HG02885 (cell line): Measurements from ENCODE around the gene ZNF521.

Experiments used
- ATAC-seq: cut with Tn5 transposase; IDR thresholded peaks from one replicate; pipeline ENCODE4 v1.9.1; 2021; ENCODE audit warnings: mild to moderate bottlenecking; ENCODE audit not compliant: unreplicated experiment, poor library complexity

ZNF521 gene

DNA sequence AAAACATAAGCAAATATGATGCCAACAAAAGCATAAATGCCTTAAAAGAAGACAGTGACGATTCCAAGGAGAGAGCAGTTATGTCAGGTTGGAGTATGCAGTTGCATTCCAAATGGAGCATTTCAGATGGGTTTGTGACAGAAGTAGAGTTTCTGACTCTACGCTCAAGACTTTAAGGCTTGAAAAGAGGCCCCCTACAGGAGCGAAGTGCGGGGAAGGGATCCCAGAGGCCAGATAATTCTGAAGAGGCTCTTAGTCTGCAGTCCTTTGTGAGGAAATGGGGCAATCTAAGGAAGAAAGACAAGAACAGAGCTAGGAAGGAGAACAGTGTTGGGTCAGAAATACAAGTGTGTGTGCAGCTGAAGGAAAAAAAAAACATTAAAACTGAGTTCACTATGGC, 95.5 kb downstream of the ZNF521 start:
- no peak for ATAC-seq

DNA sequence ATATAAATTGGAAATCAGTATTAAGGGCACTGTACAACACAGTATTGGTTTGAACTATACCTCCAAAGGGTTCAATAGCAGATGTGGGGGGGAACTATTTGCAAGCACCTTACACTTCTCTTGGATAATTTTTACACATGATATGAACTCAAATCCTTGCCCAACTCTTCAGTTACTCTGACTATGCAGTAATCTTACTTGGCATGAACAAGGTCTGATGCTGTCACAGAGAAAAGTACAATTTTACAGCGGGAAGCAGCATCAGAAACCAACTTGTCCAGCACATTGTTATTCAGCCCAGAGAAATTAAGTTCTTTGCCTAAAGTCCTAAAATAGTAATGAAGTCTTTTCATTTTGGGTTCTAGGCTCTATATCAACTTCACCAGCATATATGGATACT, 98.2 kb downstream of the ZNF521 start:
- ATAC-seq, result no peak

DNA sequence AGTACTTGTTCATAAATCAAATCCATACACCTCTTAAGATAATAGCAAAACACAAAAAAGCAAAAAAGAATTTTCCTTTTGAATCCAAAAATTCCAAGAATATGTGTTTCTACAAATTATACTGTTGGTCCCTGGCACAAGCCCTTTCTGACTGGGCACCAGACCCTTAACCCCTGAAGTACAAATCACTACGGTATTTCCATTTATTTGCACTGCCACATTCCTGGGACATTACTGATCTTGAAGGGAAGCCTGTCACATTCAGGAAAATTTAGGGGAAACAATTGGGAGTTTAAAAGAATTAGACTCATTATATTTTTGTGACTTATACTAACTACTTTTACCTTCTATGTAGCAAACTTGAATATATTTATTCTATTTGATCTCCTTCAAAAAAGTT, 98.8 kb downstream of the ZNF521 start:
- no peak for ATAC-seq

DNA sequence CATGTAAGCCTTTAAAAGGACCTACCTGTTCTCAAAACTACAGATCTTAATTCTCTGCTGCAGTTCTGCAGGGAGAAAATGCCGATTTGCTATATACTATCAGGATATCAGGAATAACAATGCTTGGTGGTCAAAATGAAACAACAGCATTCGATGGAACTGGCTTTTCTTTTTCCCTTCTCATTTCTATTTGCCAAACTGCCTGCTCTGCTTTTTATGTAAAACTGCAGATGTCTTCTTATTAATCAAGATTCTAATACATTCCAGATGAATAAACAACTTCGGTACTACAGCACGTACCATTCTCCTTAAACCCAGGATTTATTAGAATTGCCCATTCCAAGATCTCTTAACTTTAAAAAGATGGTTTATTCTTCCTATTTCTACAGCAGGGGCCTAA, 100.9 kb downstream of the ZNF521 start:
- no peak for ATAC-seq

DNA sequence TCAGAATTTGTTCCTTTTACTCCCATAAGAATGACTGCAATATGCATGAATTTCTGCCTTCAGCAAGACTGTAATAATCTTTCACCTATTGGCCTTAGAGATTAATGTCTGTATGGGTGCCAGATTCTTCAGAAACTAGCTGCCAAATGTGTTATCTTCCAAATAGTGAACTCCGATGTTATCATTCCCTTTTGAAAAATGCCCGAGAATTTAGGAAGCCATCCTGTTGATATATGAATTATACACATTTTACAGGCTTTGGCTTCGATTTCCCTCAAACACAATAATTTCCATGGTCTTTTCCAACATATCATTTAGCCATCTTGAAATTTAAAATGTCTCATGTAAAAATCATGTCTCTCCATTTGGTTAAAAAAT, 101.5 kb downstream of the ZNF521 start:
- ATAC-seq, result no peak

DNA sequence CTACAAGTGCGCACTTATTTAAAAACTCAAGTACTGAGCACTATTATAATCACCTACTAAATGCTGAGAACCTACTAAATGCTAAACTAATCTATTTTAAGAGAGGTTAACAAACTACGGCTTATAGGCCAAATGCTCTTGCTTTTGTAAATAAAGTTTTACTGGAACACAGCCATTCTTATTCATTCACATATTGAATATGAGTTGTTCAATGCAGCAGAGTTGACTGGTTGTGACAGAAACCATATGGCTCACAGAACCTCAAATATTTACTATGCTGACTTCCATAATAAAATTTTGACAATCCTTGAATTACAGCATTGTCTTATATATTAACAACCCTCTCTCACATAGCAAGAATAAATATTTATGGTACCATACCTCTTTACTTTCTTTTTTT, 103.2 kb downstream of the ZNF521 start:
- ATAC-seq, result no peak

DNA sequence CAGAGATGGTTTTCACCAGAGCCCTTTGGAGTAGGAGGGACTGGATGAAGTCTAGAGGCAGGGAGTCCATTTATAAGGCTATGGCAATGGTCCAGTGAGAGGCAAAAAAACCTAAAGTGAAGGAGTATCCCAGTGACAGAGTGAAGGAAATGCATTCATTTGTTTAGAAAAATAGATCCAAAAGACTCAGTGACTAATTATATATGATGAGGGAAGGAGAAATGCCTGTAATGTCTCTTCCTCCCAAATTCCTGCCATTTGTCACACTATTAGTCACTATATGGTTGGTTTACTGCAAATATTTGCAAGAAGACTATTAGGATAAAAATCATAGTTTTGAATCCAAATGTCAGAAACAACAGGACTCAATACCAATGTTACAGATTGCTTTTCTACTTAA, 104.2 kb downstream of the ZNF521 start:
- no peak for ATAC-seq

DNA sequence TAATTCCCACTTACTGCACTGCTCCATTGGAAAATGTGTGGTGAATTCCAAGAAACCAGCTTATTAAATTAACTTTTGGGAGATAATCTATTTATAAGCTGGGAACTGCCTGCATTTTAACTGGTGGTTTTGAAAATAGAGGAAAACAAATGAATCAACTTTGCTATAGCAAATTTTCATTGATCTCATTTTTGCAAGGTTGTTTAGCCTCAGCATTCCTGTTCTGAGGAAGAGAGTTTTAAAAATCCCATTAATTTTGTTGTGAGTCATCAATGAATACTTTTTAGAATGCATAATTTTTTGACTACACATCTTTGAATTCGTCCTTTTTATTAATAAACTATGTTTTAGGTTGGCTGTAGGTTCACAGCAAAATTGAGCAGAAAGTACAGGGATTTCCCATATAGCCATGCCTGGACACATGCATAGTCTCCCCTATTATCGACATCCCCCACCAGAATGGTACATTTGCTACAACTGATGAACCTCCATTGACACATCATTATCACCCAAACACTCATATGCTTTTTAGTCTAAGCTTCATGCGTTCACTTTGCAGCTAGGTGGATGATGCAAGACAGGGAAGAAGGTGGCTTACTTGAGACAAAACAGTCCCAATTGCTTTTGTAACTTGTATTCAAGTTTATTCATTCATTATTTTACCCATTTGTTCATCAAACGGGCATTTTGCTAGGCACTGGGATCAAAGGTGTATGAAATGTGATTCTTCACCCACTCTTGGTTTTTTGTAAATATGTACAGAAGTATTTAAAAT, 106.9 kb downstream of the ZNF521 start:
- no peak for ATAC-seq

DNA sequence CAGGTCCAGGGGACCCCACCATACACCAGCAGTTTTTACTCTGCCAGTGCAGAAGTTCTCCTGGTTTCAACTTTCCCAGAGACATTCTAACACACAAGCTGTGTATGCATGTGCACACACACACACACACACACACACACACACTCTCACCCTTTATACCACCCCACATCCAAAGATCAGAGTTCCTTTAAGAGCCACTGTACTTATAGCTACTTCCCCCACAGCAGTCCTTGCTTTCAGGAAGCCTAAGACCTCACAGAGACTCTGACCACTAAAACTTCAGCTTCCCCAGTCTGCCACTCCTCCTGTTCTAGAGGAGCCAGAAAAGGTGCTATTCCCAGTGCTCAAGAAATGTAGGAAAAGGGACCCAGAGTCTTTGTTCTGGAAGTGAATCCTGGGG, 107.8 kb downstream of the ZNF521 start:
- no peak for ATAC-seq

DNA sequence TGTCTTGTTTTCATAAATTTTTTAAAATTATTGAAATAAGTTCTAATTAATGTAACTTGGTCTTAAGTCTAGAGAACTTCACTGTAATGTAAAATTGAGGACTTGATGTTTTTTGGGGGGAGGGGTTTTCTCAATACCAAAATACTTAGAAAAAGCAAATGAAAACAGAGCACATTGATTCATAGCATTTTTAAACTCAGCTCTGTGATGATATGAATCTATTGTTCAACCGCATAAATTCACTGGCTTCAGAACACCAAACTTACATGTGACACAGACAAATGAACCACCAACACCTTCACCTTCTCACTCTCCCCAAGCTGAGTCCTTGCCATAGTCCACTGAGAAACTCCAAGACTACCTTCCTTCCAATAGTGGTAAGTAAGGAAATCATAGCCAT, 108.2 kb downstream of the ZNF521 start:
- ATAC-seq, result no peak

DNA sequence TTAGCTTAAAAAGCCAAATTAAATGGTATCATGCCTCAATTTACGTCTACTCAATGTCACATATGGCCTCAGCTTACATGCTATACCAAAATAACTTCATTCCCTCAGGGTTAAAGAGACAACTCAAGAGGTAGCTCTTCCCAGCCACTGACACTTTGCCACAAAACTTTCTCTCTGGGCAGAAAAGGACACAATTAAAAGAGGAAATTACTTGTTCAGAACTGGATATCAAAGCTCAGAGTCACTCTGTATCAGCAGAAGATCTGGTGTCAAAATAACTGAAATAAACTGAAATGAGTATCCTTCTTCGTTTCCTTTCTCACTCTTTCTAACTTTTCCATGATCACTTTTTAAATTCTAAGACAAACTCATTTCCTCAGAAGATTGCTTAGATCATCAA, 108.7 kb downstream of the ZNF521 start:
- ATAC-seq, result no peak

DNA sequence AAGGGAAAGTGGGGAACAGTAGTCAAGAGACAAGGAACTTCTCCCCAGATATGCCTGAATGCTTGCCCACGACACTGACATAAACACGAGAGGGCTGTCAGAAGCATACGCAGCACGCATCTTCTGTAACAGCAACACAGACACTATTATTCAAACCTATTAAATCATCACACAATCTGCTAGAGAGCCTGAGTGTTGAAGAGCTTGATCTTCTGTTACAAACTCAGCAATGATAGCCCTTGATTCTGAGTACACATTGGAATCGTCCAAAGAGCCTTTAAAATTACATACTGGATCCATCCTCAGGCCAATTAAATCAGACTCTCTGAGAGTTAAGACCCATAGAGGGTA, 111.6 kb downstream of the ZNF521 start:
- no peak for ATAC-seq

DNA sequence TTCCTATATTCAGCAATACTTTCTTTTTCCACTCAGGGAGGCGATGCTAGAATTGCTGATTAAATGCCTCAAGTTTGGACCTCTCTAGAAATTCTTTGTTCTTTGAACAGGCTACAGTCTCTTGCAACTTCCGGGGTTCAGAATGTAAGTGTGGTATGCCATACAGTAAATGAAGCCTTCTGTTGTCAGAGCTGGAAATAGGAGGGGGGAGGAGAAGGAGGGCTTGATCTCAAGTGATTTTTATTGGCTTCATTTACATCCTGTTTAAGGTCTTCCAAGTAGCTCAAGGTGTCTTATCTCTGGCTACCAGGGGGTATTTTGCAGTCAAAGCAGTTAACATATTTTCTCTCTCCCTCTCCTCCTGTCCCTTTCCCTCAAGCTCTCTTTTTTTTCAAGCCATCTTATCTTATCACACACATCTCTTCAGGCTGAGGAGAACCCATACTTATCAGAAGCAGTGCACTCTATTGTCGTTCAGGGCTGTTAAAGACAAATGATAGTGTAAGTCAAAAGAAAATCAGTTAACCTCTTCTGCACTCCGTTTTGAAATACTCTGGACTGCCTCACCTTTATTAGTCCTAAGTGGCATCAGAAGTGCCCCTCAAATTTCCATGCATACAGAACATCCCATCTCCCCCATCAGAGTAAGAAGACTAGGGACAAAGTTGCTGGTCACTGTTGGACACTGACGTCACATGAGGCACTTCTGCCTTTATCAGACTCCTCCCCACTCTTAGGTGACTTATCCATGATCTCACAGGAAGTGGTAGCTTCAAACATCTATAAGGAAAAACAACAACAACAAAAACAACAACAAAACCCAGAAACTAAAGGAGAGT, 112.2 kb downstream of the ZNF521 start:
- no peak for ATAC-seq

DNA sequence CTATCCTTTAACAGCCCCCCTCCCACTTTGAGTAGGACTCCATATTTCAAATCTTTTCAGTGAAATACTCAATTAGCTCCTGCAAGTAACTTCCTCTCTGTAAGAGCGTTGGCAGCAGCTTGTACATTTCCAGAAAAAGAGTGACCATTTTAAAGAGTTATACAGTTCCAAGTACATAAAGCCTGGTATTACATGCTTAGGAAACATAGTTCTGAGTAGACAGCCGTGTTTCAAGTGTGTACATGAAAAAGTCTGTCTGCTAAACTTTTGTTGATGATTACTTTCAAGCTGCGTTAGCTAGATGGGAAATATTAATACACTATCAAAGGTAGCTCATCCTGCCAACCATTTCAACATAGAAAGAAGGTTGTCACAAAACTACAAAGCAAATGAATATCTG, 112.8 kb downstream of the ZNF521 start:
- ATAC-seq, result no peak

DNA sequence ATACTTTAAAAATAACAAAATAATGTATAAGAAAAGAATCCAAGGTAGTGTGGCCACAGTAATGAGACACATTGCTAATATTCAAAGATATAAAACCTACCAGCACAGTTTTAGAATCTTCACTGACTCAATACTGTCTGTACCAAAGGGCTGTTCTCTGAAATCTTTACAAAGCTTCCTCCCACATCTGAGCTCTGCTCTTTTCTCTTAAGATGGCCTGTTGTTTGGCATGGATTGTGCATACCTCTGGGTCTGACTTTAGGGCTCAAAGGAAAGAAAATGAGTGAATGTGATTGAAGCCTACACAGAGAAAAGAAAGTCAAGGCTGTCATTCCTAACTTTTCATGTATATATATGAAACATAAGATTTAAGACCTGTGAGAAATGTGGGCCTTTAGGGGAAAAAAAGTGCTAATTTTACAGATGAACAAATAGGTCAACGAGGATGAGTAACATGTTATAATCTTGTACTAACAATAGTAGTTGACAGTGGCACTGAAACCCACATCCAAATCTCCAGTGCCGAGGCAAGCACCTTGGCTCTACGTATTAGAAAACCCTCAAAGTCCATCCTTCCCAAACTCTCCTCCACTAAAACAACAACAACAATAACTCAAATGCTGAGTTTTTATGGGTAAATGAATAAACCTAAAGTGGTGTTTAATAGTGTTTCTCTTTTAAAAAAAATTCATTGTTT, 114.2 kb downstream of the ZNF521 start:
- no peak for ATAC-seq

DNA sequence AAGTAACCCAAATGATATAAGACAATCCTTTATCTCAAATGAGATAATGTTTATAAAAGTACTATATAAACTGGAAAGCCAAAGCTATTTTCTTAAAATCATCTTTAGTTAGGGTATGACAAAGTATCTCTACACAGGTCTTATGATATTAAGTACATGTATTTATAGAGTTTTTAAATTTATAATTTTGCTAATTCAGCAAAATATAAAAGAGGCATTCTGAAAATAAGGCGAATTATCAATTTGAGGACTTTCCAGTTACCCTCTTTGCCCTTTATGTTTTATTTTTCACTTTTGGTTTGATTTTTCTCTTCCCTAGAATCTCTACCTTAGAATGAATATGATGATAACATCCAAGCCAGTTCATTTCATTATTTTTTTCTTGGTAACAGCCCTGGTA, 115.2 kb downstream of the ZNF521 start:
- ATAC-seq, result no peak

DNA sequence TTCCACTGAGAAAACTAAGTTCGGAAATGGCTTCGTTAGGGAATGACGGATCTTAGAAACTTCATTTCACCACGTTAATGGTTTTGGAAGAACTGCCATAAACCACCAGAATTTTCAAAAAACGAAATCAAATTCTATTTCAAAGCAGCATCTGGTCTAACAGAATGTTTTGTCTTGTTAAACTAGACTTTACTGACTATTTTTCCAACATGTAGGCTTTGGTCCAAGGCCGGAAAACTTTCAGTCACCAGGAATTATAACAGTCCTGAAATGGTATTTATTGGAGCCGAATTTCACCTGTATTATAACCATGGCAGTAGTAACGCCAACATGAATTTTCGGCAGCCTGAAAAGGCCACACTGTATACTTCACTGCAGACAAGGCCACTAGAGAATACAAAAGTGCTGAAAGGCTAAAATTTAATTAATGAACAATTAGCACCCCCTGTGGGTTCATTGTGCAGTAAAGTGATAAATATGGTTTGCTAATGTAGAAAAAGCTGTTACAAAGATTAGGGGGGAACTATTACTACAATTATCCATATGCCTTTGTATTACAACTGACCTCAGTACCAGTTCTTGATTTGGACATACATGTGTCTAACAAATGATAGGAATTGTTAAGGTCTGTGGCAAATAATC, 116.4 kb downstream of the ZNF521 start:
- ATAC-seq, result no peak

DNA sequence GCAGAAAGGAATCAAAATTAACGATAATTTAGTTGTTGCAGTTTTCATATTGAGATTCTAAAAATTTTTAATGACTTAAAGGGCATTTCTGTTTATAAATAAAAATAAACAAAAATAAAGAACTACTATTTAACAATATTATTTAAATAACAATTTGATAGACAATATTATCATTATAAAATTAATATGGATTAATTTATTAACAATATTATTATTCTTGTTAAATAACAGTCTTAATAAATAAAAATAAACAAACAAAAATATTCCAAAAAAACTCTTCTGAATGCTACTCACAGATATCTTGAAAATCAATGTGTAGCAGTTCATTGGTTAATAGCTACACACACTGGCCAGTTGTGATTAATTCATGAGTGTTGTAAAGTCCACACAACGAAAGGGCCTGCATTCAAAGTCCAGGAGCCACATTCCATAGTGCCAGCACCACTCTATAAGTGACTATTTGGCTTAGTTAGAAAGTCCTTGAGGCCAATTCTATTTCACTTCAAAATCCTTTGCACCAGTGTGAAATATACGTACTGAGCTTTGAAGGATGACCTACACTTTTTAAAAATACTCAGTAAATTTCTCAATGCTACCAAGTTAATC, 117.1 kb downstream of the ZNF521 start:
- no peak for ATAC-seq

DNA sequence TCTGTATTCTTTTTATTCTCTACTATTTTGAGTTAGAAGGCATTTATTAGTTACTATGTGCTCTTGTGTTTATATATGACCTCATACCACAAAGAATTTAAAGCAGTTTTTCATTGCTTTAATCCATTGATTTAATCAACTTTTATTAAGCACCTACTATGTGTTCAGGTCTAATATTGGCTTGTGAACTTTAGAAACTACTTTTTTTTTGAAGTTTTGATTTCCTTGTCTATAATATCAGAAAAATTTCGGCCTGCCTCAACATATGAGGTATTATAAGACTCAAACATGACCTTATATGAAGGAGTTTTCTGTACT, 117.7 kb downstream of the ZNF521 start:
- no peak for ATAC-seq

DNA sequence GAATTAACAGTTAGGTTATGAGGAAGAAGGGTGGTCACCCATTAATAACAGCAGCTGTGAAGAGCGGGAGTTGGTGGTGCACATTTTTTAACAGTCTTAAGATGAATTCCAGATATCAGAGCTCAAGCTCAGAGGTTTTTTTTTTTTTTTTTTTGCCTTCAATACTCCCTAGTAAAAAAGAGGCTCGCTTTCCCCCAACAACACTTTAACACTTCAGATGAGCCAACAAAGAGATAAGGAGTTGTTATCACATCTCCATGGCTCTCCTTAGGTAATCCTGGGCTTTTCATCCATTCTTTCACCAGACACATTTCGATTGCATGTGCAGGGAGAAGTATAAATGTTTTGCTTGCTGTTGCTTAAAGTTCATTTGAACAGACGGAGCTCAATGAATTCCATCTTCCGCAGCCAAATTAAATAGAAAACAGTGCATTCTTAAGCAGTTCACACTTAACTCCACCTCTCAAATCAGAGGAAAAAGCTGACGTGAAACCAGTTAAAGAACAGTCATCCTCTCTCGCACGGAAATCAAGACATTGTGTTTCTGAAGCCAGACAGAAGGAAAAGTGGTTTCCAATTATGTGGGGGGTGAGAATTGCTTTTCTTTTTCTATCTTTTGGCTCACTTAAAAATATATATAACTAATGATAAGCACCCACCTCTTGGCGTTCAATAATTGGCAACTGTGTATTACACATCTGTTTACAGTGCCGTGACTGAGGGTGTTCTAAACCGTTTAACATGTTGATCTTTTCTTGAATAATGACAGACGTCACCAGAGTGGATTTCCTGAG, 118.2 kb downstream of the ZNF521 start:
- no peak for ATAC-seq
